Choroid plexus epithelial cell (primary cell): ENCODE results near the gene ADGRD1.
A peak's percentile ranks its signal among the peaks of the same experiment; 100 is the strongest.

Source experiments
- DNase-seq: peaks from one replicate; pipeline ENCODE4 v3.0.0-alpha.2; 2010; ENCODE audit warnings: low read depth
- H3K4me3 ChIP-seq: 2 replicates; pipeline ENCODE4 v1.5.1; 2011; ENCODE audit warnings: low read depth, mild to moderate bottlenecking, control low read depth, low read length, moderate library complexity
- TF ChIP-seq, protein P1 (sequence below): conservative IDR thresholded peaks from 2 replicates; pipeline ENCODE4 v1.5.1; 2011; ENCODE audit warnings: low read depth, mild to moderate bottlenecking, control low read depth, inconsistent platforms, low read length, moderate library complexity

Gene ADGRD1

DNA sequence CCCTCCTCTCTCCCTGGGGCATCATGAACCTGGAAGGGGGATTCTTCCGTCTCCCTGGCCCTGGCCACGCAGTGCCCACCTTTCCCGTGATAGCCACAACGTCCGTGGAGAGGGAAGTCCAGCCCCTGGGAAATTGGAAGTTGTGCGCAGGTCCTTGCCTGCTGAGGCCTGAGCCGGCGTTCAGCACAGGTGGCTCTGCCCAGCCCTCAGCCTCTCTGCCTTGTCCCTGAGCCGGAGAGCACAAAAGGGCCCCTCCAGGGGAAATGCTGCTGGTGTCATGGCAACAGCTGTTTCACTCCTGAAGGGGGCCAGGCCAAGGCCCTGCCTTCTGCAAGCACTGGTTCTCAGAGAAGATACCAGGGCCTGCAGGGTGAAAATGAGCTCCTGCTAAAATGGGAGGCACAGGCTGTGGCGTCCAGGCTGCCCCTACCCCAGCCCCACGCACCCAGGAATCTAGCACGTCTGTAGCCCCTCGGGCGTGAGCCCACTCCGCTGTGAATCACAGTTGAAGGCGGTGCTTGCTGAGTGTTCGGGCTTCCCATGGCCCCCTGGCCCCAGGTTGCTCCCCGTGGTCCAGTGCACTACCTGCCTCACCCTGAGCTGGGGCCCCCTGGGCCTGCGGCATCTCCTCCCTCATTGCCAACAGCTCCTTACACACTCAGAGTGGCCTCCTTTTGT is 149.4 kb downstream of the ADGRD1 start:
- no peak for DNase-seq
- TF ChIP-seq, protein P1, sequence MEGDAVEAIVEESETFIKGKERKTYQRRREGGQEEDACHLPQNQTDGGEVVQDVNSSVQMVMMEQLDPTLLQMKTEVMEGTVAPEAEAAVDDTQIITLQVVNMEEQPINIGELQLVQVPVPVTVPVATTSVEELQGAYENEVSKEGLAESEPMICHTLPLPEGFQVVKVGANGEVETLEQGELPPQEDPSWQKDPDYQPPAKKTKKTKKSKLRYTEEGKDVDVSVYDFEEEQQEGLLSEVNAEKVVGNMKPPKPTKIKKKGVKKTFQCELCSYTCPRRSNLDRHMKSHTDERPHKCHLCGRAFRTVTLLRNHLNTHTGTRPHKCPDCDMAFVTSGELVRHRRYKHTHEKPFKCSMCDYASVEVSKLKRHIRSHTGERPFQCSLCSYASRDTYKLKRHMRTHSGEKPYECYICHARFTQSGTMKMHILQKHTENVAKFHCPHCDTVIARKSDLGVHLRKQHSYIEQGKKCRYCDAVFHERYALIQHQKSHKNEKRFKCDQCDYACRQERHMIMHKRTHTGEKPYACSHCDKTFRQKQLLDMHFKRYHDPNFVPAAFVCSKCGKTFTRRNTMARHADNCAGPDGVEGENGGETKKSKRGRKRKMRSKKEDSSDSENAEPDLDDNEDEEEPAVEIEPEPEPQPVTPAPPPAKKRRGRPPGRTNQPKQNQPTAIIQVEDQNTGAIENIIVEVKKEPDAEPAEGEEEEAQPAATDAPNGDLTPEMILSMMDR = no peak
- no peak overlapping the region for H3K4me3 ChIP-seq

DNA sequence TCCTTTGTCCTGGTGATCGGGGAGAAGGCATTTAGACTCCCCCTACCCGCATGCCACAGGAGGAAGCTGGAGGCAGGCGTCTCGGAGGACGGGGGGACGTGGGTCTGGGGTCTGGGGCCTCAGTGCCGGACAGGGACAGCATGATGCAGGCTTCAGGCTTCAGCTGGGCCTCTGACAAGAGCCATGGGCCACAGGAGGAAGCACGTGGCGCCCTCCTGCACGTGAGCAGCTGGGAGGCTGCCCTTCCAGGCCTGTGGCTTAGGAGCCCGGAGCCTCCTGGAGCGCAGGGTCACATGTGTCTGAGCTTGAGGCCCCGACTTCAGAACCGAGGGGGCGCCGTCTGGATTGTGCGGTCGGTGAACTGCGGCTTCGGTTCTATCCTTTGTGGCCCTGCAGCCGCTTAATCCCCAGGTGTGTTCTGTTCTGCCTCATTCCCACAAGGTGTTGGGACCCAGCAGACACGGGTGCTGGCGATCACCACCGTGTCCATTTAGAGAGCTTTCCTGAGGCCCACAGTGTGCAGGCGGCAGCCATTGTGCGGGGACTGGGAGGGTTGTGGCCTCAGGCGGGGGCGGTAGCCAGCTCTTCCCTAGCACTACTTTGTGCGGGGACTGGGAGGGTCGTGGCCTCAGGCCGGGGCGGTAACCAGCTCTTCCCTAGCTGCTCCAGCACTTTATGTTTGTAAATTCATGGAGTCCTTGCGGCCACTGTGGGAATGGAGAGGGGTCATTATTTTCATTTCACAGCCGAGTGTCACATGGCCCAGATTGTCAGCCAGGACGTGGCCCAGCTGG is 150.2 kb downstream of the ADGRD1 start:
- no peak overlapping the region for H3K4me3 ChIP-seq
- DNase-seq = no peak
- TF ChIP-seq, protein P1 = no peak

GRCh38 chr12:131104463-131105350 is 151.0 kb downstream of the ADGRD1 start:
- DNase-seq = peak; percentile 67
- no peak overlapping the region for H3K4me3 ChIP-seq
- TF ChIP-seq, protein P1 = peak; percentile 82

- TF ChIP-seq, protein P1 = no peak
- DNase-seq = no peak
- no peak overlapping the region for H3K4me3 ChIP-seq
Measured at GRCh38 chr12:131105351-131105735, 151.6 kb downstream of the ADGRD1 start.

- no peak for DNase-seq
- TF ChIP-seq, protein P1 = no peak
Measured at GRCh38 chr12:131105736-131106348, 152.1 kb downstream of the ADGRD1 start.

GRCh38 chr12:131106349-131106941 is 152.7 kb downstream of the ADGRD1 start:
- no peak overlapping the region for H3K4me3 ChIP-seq
- no peak for DNase-seq
- TF ChIP-seq, protein P1 = no peak

More at GRCh38 chr12:131105736-131106348, 152.1 kb downstream of the ADGRD1 start:
- H3K4me3 ChIP-seq = no peak overlapping the region
